Cardiac fibroblast (primary cell): ENCODE measurements around the gene TNIK.

Experiments used
- DNase-seq, 2 donors: peaks; one replicate each; pipeline versions ENCODE4 v3.0.0 to v3.0.0-alpha.2; 2010; ENCODE audit warnings: low read depth in 2 of 2
- H3K4me3 ChIP-seq, 2 donors: replicated peaks in 1 of 2; 1 replicate in 1 of 2; 2 replicates in 1 of 2; pipeline ENCODE4 v1.5.1; 2011; ENCODE audit warnings: low read depth in 2 of 2, low read length in 2 of 2, mild to moderate bottlenecking in 2 of 2, moderate library complexity in 1 of 2
- TF ChIP-seq, protein P1 (sequence below): IDR thresholded peaks from one replicate; pipeline ENCODE4 v1.5.1; 2011; ENCODE audit warnings: low read depth, mild to moderate bottlenecking, low read length, inconsistent platforms

The TNIK gene

DNA sequence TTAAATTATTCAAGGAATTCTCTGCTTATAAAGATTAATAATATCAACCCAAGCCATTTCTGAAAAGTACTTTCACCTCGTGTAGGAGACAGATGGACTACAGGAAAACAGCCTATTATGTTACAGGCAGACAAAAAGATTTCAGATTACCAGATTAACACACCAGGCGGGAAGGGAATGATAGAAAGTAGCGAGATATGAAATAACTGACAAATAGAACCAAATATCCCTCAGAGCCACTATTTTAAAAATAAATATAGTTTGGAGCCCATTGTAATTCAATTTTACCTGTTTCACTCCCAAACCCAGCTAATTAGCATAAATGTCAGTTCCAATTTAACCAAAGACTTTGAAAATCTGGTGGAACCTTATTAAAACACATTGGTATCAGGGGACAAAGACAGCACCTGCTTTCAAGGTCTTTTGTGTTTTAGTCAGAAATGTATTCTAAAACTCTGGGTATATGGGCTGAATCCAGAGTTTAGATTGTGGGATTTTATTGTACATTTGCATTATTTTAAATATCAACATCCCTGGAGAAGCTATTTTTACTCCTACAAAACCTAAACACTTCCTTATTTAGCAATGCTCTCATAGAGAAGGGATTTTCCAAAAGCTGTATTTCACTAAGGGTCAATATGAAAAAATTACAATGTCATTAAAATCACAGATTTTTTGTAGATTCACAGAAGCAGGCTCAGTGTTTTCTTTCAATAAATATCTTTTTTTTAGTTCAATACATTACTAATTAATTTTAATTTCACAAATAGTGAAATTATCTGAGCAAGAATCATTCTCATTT, 138.4 kb downstream of the TNIK start:
- TF ChIP-seq, protein P1, sequence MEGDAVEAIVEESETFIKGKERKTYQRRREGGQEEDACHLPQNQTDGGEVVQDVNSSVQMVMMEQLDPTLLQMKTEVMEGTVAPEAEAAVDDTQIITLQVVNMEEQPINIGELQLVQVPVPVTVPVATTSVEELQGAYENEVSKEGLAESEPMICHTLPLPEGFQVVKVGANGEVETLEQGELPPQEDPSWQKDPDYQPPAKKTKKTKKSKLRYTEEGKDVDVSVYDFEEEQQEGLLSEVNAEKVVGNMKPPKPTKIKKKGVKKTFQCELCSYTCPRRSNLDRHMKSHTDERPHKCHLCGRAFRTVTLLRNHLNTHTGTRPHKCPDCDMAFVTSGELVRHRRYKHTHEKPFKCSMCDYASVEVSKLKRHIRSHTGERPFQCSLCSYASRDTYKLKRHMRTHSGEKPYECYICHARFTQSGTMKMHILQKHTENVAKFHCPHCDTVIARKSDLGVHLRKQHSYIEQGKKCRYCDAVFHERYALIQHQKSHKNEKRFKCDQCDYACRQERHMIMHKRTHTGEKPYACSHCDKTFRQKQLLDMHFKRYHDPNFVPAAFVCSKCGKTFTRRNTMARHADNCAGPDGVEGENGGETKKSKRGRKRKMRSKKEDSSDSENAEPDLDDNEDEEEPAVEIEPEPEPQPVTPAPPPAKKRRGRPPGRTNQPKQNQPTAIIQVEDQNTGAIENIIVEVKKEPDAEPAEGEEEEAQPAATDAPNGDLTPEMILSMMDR = no peak
- H3K4me3 ChIP-seq = no peak overlapping the region
- no peak for DNase-seq

DNA sequence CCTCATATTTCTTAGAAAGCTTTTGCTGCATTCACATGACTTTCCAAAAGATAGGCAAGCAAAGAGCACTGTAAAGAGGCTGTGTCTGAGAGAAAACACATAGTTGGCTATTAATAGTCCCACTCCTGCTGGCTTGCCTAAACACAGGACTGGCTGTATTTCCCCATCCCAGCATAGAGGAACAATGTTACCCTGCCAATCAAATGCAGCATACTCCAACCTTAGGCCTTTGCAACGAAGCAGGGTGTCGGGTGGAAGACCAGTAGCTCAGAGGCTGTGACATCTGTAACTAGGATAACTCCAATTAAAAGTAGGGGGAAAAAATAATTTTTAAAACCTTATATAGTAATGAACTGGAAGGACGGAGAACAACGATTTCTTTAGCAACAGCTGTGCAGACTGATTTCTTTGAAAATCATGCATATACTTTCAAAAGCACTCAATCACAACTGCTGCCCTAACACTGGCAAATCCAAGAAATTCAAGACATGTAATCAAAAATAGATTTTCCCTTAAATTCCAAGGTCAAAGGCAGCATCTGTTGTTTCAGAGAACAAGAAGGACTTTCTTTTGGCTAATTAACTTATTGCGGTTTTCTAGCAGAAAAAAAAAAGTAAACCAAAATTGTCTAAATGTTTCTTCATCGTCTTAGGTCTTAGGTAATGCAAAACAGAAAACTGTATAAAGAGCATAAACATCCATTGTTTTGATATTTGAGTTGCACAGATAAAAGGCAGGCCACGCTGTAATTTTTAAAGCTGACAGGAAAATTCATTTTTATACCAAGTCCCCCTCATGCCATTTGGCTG, 139.3 kb downstream of the TNIK start:
- peak; percentile 49 to 73 for DNase-seq
- TF ChIP-seq, protein P1 = no peak
- H3K4me3 ChIP-seq = no peak overlapping the region

DNA sequence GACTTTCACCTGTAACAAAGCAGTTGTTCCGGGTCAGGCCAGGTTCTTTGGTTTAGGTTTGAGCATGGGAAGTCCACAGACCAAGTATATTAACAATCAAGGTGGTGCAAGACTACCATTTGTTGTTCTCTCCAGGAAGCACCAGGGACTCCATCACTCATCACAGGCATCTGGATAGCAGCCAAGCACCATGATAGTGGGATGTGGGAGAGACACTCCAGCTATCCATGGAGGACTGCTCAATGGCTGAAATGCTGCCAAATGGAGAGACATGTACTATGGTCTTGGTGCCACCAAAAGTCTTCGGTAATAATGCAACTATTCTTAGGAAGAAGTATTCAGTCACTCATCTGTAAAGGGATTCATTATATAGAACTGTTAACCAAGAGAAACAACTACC, 143.0 kb downstream of the TNIK start:
- DNase-seq = peak; percentile 50 to 53
- TF ChIP-seq, protein P1 = no peak
- no peak overlapping the region for H3K4me3 ChIP-seq

DNA sequence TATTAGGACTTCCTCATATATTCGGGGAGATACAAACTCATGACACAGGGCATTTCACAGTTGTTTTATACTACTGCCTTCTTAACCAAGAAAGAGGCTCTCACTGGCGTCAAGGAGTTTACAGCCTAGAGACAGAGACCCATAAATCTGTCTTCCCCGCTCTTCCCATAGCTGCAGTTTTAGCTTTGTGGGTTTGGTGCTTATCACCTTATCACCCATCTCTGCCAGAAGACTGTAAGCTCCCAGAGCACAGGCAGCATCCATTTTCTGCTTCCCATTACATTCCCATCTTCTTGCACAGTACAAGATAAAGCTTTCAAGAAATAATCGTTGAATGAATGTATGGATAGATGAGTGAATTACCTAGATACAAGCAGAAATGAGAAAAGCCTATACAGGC, 144.3 kb downstream of the TNIK start:
- no peak for DNase-seq
- TF ChIP-seq, protein P1 = no peak
- no peak overlapping the region for H3K4me3 ChIP-seq

DNA sequence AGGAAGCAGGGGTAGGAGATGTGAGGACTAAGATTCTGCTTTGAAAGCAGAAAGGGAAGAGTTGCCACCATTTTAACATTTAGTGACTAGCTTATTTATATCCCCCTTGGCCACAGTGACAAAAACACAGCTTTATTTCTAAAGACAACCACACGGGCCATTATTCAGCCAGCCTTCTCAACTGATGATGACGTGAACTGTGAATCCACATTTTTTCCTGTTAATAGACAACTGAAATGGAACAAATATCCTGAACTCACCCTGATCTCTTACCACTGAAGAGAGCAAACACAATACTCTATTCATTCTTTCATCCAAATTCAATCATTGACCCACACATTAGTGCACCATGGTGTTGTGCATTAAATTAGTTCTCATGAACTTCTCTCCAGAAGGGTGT, 145.1 kb downstream of the TNIK start:
- TF ChIP-seq, protein P1 = no peak
- no peak for DNase-seq

DNA sequence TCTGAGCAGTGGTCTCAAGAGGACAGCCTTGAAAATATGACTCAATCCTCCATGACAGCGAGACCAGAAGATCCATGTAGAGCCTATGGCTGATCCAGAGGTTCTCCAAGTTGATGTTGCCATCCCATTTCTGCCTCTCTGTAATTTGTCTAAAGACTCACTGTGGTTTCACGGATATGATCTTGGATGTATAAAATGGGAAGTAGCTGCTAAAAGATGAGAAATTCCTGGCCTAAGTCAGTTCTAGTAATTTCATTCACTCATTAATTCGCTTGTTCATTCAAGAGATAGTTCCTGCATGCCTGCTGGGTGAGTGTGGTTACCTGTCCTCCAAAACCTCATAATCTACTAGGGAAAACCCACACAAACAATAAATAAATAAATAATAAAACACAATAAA, 145.9 kb downstream of the TNIK start:
- no peak overlapping the region for H3K4me3 ChIP-seq
- no peak for DNase-seq
- TF ChIP-seq, protein P1 = no peak

More for the DNA sequence above, 145.1 kb downstream of the TNIK start:
- H3K4me3 ChIP-seq = no peak overlapping the region
